GM08714 (cell line): ENCODE measurements around the gene LDLRAD4.

Experiments
- H3K4me3 ChIP-seq: fragments of 200-500 bp; sonication (Bioruptor generic); 2 replicates; pipeline ENCODE4 v1.5.1; 2014; ENCODE audit warnings: mild to moderate bottlenecking, low read length, inconsistent platforms
- ZNF274 ChIP-seq: IDR thresholded peaks from 2 replicates; pipeline ENCODE4 v1.6.1; 2012; ENCODE audit warnings: mild to moderate bottlenecking, low read depth, low read length

The LDLRAD4 gene

DNA sequence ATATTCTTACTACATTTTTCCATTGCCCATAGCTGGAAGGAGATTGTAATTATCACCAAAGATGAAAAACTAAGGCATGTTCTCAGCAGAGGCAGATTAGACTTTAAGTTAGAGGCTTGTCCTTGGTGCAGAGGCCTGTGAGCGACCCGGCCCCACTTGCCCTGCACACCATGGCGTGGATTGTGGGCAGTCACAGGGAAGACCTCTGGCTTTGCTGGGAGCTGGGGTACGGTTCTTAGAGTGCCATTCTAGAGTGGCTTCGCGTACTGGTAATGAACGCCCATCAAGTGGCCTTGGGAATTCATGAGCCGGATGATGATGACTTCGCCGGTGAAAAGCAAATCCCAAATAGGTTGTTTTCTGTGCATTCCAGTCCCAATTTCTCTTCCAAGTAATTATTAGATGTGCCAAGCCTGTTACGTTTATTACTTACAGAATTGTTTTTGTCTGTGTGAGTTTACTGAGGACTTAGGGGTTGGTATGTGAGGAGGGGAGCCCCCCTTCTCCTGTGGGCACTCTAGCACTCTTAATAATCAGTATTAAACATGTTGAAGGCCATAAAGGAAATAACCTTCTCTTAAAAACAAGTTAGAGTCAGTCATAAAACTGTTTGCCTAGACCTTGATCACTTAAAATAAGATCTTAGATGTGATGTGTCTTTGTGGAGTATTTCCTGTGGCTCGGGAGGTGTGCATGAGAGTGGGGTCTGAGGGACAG is 90.6 kb downstream of the LDLRAD4 start:
- no peak for TF ChIP-seq ZNF274
- H3K4me3 ChIP-seq: no peak overlapping the region

DNA sequence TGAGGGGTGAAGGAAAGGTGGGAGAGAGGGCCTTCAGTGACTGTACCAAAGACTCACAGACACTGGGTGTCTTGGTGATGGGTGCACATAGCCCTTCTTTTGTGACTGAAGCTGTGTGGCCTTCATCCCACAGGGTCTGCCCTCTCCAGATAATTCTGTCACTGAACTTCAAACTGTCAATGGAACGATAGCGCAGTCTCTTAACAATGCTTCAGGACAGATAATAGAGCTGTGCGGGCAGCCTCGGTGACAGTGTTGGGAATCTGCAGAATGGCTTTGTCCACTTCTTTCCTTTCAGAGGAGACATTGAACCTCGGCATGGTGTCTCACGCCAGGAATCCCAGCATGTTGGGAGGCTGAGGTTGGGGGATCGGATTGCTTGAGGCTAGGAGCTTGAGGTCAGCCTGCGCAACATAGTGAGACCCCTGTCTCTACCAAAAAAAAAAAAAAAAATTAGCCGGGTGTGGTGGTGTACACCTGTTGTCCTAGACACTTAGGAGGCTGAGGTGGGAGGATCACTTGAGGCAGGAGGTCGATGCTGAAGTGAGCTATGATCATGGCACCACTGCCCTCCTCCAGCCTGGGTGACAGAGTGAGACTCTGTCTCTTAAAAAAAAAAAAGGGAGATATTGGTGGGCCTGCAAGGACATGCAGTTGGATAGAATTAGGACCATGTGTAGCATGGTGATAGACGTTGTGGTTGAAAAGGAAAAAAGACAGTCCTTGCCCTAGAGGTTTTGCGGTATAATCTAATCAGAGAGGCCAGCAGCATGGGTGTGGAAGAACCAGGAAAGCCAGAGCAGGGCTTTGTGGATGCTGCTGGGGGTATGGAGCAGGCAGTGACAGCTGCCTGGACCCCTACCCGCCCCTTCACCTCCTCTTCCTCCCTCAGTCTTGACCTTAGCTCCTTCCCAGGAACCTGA is 91.4 kb downstream of the LDLRAD4 start:
- no peak for TF ChIP-seq ZNF274

DNA sequence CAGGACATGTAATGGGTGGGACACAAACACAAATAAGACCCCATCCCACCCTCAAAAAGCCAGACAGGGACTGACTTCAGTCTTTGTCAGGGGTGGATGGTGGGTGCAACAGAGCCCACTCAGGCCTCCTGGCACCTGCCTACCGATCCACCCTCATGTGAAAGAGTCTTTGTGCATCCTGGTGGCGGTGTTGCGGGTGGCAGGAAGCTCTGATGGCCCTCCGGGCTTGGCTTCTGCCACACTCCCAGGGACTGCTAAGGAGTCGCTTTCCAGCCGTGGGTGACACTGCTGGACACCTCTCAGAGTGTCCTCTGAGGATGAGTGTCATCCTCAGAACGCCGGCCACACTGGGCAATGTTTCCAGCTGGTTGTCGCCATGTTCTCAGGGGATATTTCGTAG is 92.6 kb downstream of the LDLRAD4 start:
- no peak overlapping the region for H3K4me3 ChIP-seq
- no peak for TF ChIP-seq ZNF274

More for the DNA sequence above, 91.4 kb downstream of the LDLRAD4 start:
- no peak overlapping the region for H3K4me3 ChIP-seq

DNA sequence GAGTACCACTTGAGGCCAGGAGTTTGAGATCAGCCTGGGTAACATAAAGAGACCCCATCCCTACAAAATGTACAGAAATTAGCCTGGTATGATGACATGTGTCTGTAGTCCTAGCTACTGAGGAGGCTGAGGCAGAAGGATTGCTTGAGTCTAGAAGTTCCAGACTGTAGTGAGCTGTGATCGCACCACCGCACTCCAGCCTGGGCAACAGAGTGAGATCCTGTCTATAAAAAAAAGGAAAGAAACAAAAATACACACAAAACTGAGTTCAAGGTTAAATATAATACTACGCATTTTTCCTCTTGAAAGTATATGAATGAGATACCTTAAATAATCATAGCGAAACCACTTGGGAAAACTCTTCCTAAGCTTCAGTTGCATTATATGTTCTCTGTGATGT is 94.0 kb downstream of the LDLRAD4 start:
- no peak for TF ChIP-seq ZNF274

DNA sequence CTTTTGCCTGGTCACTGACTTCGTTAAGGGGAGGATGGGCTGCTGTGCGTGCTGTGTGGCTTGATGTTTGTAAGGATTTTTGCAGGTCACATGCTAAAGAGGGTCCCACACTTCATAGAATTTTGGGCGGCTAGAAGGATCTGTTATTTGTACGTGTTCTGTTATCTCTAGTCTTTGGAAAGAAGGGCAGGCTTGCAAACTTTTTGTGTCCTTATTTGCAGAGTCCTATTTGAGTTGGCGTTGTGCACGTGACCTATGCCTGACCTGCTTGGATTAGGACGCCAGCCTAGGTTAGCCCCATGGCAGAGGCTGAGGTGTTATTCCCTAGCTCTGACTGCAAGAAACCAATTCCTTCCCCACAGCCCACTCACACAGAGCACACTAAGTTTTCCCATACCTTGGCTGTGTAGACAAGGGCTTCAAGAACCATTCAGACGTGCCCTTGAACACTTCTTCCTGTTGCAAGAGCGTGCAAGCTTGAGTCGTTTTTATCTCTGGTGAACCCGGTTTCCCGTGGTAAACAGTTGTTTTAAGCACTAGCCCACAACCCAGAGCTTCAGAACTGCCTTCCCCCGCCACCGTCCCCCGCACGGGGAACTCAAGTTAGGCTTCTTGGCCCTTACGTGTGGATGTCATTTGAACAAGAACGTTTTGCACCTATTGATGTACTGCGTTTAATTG is 94.6 kb downstream of the LDLRAD4 start:
- no peak overlapping the region for H3K4me3 ChIP-seq
- no peak for TF ChIP-seq ZNF274

More for the DNA sequence above, 94.0 kb downstream of the LDLRAD4 start:
- no peak overlapping the region for H3K4me3 ChIP-seq

DNA sequence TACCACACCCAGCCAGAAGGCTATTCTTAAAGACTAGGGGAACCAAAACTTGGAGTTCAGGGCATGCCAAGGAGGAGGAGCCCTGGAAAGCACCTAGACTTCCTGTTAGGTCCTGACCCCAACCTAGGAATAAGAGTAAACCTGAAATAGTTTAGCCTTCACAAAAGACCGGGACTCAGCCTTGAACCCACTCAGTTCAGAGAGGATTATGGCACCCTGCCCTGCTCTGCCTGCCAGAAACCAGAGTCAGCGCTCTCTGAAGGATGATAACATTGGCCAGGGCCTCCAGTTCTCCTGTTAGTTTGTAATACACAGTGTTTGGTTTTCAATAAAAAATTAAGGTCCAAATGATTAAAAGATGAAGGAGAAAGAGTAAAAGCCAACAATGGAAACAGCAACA is 96.4 kb downstream of the LDLRAD4 start:
- no peak for TF ChIP-seq ZNF274
- H3K4me3 ChIP-seq: no peak overlapping the region

DNA sequence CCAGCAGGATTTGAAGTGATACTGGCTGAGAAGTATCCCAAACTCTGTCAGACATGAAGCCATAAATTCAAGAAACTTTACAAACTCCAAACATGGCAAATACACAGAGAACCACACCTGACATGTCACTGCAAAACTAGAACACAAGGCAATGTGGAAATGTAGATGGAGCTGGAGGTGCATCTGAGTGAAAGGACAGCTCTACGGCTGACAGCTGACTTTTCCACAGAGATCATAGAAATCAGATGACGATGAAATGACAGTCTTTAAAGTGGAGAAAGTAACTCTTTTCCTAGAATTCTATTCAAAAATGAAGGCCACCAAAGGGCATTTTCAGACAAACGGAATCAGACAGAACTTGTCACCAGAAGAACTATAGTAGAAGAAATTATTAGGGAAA is 97.5 kb downstream of the LDLRAD4 start:
- no peak overlapping the region for H3K4me3 ChIP-seq
- TF ChIP-seq ZNF274: no peak

DNA sequence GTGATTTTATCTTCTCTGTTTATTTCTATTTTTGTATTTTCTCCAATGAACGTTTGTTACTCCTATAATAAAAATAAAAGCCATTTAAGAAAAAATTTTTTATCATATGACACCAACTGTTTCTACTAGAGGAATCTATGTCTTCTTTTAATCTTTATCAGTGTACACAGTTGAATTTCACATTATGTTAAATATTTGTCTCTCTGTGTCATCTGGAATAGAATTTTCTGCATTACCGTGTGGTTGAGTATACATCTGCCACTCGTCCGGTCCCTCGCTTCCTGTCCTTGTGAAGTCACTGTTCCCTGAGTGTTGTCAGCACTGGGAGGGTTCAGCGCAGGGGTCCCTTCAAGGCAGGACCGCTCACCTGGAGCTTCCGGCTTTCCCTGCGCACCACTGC is 99.2 kb downstream of the LDLRAD4 start:
- TF ChIP-seq ZNF274: no peak
- no peak overlapping the region for H3K4me3 ChIP-seq

DNA sequence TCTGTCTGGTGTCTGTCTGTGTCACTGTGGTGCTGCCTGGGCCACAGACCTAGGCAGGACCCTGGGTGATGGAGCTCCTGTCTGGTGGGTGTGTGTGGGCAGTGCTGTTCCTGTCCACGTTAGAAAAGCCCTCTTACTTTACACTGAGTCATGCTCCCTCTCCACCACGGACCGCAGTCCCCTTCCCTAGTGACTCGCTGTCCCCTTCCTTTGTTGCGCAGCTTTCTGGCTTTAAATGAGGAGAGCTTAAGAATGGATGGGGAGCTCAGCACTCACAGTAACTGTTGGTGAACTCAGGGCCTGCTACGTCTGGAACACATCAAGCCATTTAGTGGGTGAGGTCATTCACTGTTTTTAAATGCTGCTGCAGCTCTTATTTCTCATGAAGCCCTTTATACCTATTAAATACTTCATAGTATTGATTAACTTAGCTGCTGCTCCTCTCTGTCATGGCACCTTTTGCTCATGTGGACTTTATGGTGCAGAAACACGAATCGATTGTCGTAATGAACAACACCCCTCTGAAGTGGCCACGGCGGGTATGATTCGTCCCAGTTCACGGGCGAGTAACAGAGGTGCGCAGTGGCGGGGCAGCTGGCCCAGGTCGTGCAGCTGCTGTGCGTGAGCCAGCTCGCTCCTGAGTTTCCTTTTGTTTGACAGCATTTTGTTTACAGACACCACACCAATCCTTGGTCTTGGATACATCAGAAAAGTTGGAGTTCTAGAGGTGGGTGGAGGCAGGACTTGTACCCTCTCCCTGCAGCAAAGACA is 100.4 kb downstream of the LDLRAD4 start:
- no peak for TF ChIP-seq ZNF274

DNA sequence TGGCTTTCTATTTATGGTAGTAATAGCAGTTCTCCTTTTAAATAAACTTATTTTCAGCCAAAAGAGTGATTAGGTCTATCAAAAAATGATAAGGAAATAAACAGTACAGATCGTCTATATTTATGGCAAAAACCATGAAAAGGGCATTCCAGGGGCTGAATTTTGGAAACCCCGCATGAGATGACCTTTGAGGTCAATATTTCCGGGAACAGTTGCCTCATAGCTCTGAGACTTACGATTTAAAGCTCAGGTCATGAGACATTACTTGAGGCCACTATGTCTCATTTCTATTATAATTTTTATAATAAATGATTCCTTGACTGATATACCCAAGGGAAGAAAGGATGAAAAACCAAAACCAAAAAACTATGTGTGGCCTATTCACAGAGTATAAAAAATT is 101.1 kb downstream of the LDLRAD4 start:
- TF ChIP-seq ZNF274: no peak
- no peak overlapping the region for H3K4me3 ChIP-seq

More for the DNA sequence above, 100.4 kb downstream of the LDLRAD4 start:
- no peak overlapping the region for H3K4me3 ChIP-seq

DNA sequence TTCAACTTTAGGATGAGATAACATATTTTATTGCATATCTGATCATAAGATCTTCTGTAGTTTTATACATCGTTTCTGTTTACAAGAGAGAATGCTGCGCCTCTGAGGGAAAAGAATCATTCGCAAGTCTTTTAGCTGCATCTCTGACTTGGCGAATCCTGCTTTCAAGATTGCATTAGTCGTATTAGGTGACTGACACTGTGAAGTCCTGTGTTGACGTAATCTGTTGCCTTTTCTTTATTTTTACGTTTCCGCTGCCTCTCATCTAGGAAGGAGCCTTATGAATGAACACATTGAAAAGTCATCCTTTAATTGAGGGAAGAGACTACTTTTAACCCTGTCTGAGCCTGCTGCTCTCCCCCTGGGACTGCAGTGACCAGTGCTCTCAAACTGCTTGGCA is 101.5 kb downstream of the LDLRAD4 start:
- no peak overlapping the region for H3K4me3 ChIP-seq
- TF ChIP-seq ZNF274: no peak

DNA sequence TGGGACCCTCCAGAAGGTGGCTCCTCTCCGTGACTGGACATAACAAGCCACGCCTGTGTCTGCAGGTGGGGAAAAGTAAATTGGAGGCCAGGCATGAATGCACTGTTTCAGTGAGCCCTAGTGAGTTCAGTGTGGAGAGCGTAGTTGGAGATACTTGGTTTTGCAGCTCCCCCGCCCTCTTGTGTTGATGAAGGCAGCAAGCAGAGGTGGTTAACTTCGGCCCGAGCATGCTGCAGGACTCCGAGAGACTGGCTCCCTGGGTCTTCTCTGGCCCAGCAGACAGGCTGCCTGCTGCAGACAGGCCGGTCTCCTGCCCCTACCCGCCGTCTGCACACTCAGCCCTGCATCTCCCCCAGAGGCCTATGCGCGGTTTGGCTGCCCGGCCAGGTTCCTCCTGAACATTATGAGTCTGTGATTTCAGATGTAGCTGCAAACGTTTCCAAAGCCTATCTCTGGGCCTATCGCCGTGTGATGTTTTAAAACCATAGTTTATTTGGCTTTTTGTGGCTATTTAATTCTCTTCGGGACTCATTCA is 102.4 kb downstream of the LDLRAD4 start:
- no peak overlapping the region for H3K4me3 ChIP-seq
- TF ChIP-seq ZNF274: no peak

DNA sequence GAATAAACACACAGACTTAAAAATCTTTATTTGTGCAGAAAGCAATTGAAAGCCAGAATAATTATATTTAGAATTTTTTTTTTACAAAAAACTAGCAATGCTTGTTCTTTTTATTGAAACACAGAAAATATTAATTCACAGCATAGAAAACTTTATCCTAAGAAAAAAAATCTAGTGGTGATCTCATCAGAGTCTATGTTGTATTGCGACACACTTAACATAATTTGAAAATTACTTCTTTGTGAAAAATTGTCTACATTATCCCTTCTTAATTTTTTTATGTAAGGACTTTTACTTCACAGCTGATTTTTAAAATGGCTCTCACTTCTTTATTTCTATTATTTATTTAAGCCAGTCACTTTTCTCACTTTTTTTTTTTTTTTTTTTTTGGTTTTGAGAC is 103.4 kb downstream of the LDLRAD4 start:
- H3K4me3 ChIP-seq: no peak overlapping the region
- TF ChIP-seq ZNF274: no peak

DNA sequence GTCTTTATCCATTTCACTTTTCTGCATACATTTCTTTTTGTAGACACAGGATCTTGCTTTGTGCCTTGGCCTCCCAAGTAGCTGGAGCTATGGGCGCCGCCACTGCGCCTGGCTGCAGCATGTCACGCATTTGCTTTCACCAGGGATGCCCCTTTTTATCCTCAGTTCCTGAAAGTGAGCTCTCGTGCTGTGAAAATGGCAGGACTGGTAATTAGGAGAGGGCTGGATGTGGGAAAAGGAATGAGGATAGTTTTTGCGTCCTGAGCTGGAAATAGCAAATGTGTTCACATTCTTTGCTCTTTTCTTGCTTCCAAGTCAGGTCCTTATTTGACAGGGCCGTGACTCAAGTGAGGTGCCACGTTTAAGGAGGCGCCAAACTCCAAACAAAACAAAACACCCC is 104.6 kb downstream of the LDLRAD4 start:
- no peak for TF ChIP-seq ZNF274
- H3K4me3 ChIP-seq: no peak overlapping the region

DNA sequence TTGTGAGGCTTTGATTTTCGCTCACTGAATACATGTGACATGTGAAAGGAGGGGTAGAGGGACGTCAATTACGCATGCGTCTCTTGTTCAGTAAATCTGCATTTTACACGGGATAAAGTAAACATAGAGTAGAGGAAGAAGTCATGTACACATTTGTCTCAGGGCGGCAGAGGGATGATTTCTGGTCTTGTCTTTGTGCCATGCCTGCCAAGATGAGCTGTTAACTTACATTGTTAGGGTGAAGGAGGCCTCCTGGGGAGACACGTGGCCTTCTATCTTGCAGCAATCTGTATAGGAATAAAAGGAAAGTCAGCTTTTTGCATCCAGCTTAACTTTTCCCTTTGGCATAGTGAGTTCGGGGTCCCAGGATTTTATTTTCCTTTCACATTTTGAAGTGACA is 106.3 kb downstream of the LDLRAD4 start:
- TF ChIP-seq ZNF274: no peak
- no peak overlapping the region for H3K4me3 ChIP-seq
